Activated naive CD4-positive, alpha-beta T cell treated with anti-CD3 and anti-CD28 coated beads, Interleukin-2, amount 50 U/mL, for 24 hours (primary cell): Measurements from ENCODE around the gene RCC1.
A peak's percentile ranks its signal among the peaks of the same experiment; 100 is the strongest.
"Not testable (repeated sequence)": the region's sequence is repeated elsewhere in the genome, so short reads cannot be mapped to it uniquely, and the experiment has no call there.

Source experiments
- H3K27ac Mint-ChIP-seq: one replicate; pipeline ENCODE4 v1.8.0; 2021; ENCODE audit warnings: mild to moderate bottlenecking, mixed read lengths
- H3K27me3 Mint-ChIP-seq: one replicate; pipeline ENCODE4 v1.8.0; 2021; ENCODE audit warnings: mixed read lengths
- H3K36me3 Mint-ChIP-seq: one replicate; pipeline ENCODE4 v1.8.0; 2021; ENCODE audit warnings: mixed read lengths
- H3K4me1 Mint-ChIP-seq: one replicate; pipeline ENCODE4 v1.8.0; 2021; ENCODE audit warnings: mixed read lengths
- H3K4me3 Mint-ChIP-seq: one replicate; pipeline ENCODE4 v1.8.0; 2021; ENCODE audit warnings: mild to moderate bottlenecking, mixed read lengths
- H3K9me3 Mint-ChIP-seq: one replicate; pipeline ENCODE4 v1.8.0; 2021; ENCODE audit warnings: mixed read lengths

The RCC1 gene

GRCh38 chr1:28507247-28507645, 1.4 kb downstream of the RCC1 start:
- Mint-ChIP-seq H3K4me3 (peak overlapping the region; percentile 99), H3K36me3 (peaks cover 51% of the 10 kb centered on the region), H3K27me3 (no peaks in the 10 kb centered on the region), H3K27ac (peak overlapping the region; percentile 100), H3K9me3 (no peaks in the 10 kb centered on the region), H3K4me1 (peaks cover 36% of the 10 kb centered on the region)

DNA sequence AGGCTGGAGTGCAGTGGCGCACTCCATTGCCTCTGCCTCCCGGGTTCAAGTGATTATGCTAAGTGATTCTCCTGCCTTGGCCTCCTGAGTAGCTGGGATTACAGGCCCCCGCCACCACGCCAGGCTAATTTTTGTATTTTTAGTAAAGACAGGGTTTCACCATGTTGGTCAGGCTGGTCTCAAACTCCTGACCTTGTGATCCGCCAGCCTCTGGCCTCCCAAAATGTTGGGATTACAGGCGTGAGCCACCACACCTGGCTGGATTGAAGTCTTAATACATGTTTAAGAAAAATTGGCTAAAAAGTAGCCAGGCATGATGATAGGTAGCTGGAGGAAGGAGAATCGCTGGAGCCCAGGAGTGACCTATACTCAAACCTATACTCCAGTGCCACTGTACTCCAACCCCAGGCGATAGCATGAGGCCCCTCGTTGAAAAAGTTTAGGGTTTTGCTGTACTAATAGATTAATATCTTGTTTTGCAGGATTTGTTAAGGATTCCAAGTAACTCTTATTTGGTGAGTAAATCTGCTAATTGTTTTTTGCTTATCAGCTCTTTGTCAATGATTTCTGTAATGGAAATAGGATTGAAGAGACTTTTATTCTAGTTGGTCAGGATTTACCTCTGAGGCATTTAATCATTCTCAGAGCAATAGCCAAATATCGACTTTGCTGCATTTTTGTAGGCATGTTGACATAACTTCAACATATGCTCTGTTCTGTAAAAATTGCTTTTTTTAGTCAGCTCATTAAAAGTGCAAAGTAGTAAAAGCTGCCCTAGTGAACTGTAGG, 2.0 kb downstream of the RCC1 start:
- no peaks in the 10 kb centered on the region for H3K27me3 Mint-ChIP-seq
- H3K4me1 Mint-ChIP-seq, result peaks cover 41% of the 10 kb centered on the region
- H3K27ac Mint-ChIP-seq, result peak overlapping the region; percentile 100
- H3K9me3 Mint-ChIP-seq, result no peaks in the 10 kb centered on the region
- H3K36me3 Mint-ChIP-seq, result peaks cover 55% of the 10 kb centered on the region
- H3K4me3 Mint-ChIP-seq, result peak overlapping the region; percentile 99

DNA sequence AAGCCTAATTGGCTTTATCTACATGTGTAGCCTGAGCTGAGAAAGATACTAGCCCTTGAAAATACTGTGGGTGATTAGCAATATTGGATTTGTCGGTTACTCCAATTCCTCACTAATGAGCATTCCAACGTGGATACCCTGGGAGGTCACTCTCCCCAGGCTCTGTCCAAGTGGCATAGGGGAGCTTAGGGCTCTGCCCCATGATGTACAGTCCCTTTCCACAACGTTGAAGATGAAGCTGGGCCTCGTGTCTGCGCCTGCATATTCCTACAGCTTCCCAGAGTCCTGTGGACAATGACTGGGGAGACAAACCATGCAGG, 2.6 kb downstream of the RCC1 start:
- H3K27me3 Mint-ChIP-seq, result no peaks in the 10 kb centered on the region
- peak overlapping the region; percentile 99 for H3K4me3 Mint-ChIP-seq
- H3K27ac Mint-ChIP-seq, result peak overlapping the region; percentile 100
- peaks cover 41% of the 10 kb centered on the region for H3K4me1 Mint-ChIP-seq
- no peaks in the 10 kb centered on the region for H3K9me3 Mint-ChIP-seq
- H3K36me3 Mint-ChIP-seq, result peaks cover 55% of the 10 kb centered on the region

DNA sequence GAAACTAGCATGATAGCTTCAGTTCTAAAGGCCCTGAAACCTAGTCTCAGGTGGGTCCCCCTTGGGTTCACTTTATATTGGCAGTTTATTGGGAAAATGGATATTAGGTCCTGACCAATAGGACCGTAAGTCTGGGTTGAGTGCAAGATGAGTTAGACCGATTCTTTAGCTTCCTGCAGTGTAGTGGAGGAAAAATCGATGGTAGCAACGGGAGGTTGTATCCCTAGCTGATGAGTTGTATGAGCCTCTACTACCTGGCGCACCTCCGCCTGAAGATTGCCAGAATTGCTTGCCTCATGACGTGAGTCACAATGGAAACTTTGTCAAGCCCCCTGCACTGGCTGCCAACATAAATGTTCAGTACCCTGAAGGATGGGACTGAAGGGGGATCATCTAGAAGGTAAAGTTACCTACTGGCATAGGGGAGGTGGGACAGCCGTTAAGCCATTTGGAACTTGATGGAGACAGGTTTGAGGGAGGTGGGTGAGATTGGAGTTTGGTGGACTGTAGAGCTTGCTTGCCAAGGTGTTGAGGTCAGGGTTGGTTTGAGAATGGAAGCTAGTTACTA, 3.9 kb downstream of the RCC1 start:
- Mint-ChIP-seq H3K36me3 (peaks cover 57% of the 10 kb centered on the region), H3K27ac (peak overlapping the region; percentile 100), H3K4me3 (peak overlapping the region; percentile 99), H3K9me3 (no peaks in the 10 kb centered on the region), H3K27me3 (no peaks in the 10 kb centered on the region), H3K4me1 (peaks cover 43% of the 10 kb centered on the region)

- Mint-ChIP-seq H3K36me3 (peaks cover 57% of the 10 kb centered on the region), H3K4me1 (peaks cover 43% of the 10 kb centered on the region), H3K27me3 (no peaks in the 10 kb centered on the region), H3K27ac (peak overlapping the region; percentile 100), H3K4me3 (peak overlapping the region; percentile 99), H3K9me3 (no peaks in the 10 kb centered on the region)
Measured at GRCh38 chr1:28510273-28510969, 4.6 kb downstream of the RCC1 start.

- Mint-ChIP-seq H3K27me3 (no peaks in the 10 kb centered on the region), H3K36me3 (peaks cover 52% of the 10 kb centered on the region), H3K27ac (peak overlapping the region; percentile 100), H3K9me3 (no peaks in the 10 kb centered on the region), H3K4me1 (peaks cover 39% of the 10 kb centered on the region), H3K4me3 (peak overlapping the region; percentile 99)
Measured at GRCh38 chr1:28510970-28511440, 5.2 kb downstream of the RCC1 start.

GRCh38 chr1:28512058-28512611, 6.3 kb downstream of the RCC1 start:
- peaks cover 44% of the 10 kb centered on the region for H3K36me3 Mint-ChIP-seq
- H3K27ac Mint-ChIP-seq, result peak overlapping the region; percentile 88
- peaks cover 44% of the 10 kb centered on the region for H3K4me1 Mint-ChIP-seq
- H3K9me3 Mint-ChIP-seq, result no peaks in the 10 kb centered on the region
- H3K27me3 Mint-ChIP-seq, result no peaks in the 10 kb centered on the region
- H3K4me3 Mint-ChIP-seq, result peak overlapping the region; percentile 99

GRCh38 chr1:28514445-28514933, 8.6 kb downstream of the RCC1 start:
- not testable (repeated sequence) for H3K4me3 Mint-ChIP-seq, H3K9me3 Mint-ChIP-seq, H3K27me3 Mint-ChIP-seq
- Mint-ChIP-seq H3K4me1 (peaks cover 47% of the 10 kb centered on the region), H3K27ac (peak overlapping the region; percentile 82), H3K36me3 (peaks cover 25% of the 10 kb centered on the region)

- Mint-ChIP-seq H3K4me3 (no peak overlapping the region), H3K27ac (no peak overlapping the region), H3K4me1 (peaks cover 33% of the 10 kb centered on the region), H3K9me3 (no peaks in the 10 kb centered on the region), H3K36me3 (peaks cover 14% of the 10 kb centered on the region), H3K27me3 (no peaks in the 10 kb centered on the region)
Measured at GRCh38 chr1:28516518-28516956, 10.7 kb downstream of the RCC1 start.

DNA sequence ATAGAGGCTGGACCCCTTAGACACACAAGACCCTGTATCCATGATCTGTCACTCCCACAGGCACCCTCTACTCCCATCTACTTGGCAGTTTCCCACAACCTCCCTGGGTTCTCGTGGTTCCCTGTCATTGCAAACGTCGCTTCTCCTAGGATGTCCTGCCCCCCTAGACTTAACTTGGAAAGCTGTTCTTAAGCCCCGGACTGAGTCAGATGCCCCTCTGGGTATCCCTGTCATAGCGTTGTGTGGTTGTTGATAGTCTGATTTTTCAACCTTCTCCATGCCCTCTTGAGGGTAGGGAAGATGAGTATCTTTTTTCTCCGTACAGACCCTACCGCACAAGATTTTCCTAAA, 11.8 kb downstream of the RCC1 start:
- Mint-ChIP-seq H3K4me1 (peaks cover 34% of the 10 kb centered on the region), H3K27me3 (no peaks in the 10 kb centered on the region), H3K4me3 (peak overlapping the region; percentile 89), H3K36me3 (peaks cover 7% of the 10 kb centered on the region), H3K9me3 (no peaks in the 10 kb centered on the region), H3K27ac (peak overlapping the region; percentile 95)

GRCh38 chr1:28518000-28518744, 12.3 kb downstream of the RCC1 start:
- no peaks in the 10 kb centered on the region for H3K27me3 Mint-ChIP-seq
- H3K27ac Mint-ChIP-seq, result peak overlapping the region; percentile 95
- peak overlapping the region; percentile 90 for H3K4me3 Mint-ChIP-seq
- peaks cover 6% of the 10 kb centered on the region for H3K36me3 Mint-ChIP-seq
- no peaks in the 10 kb centered on the region for H3K9me3 Mint-ChIP-seq
- H3K4me1 Mint-ChIP-seq, result peaks cover 32% of the 10 kb centered on the region

- no peaks in the 10 kb centered on the region for H3K27me3 Mint-ChIP-seq
- peaks cover 6% of the 10 kb centered on the region for H3K36me3 Mint-ChIP-seq
- H3K27ac Mint-ChIP-seq, result peak overlapping the region; percentile 66
- no peaks in the 10 kb centered on the region for H3K9me3 Mint-ChIP-seq
- peaks cover 32% of the 10 kb centered on the region for H3K4me1 Mint-ChIP-seq
- H3K4me3 Mint-ChIP-seq, result peak overlapping the region; percentile 90
Measured at GRCh38 chr1:28518745-28519341, 13.0 kb downstream of the RCC1 start.

GRCh38 chr1:28519946-28520725, 14.3 kb downstream of the RCC1 start:
- peak overlapping the region; percentile 58 for H3K4me3 Mint-ChIP-seq
- no peaks in the 10 kb centered on the region for H3K27me3 Mint-ChIP-seq
- peaks cover 3% of the 10 kb centered on the region for H3K36me3 Mint-ChIP-seq
- H3K4me1 Mint-ChIP-seq, result peaks cover 28% of the 10 kb centered on the region
- peak overlapping the region; percentile 68 for H3K27ac Mint-ChIP-seq
- H3K9me3 Mint-ChIP-seq, result no peaks in the 10 kb centered on the region

DNA sequence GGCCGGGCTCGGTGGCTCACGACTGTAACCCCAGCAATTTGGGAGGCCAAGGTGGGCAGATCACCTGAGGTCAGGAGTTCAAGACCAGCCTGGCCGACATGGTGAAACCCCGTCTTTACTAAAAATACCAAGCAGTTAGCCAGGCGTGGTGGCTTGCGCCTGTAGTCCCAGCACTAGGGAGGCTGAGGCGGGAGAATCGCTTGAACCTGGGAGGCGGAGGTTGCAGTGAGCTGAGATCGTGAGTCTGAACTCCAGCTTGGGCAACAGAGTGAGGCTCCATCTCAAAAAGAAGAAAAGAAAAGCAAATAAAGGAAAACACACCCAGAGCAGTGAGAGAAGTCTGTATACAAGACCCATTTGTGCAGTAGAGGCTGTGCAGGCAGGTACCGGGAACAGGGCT, 15.0 kb downstream of the RCC1 start:
- not testable (repeated sequence) for H3K36me3 Mint-ChIP-seq, H3K27me3 Mint-ChIP-seq, H3K4me3 Mint-ChIP-seq, H3K9me3 Mint-ChIP-seq, H3K27ac Mint-ChIP-seq
- peaks cover 28% of the 10 kb centered on the region for H3K4me1 Mint-ChIP-seq
